IMR-90 (cell line): ENCODE measurements around the gene INPP5A.

Experiments used
- BHLHE40 ChIP-seq: fragments of 150-350 bp; IDR thresholded peaks from 2 replicates; pipeline ENCODE4 v1.6.1; 2016; ENCODE audit warnings: mild to moderate bottlenecking, low read depth, low read length
- CEBPB ChIP-seq: IDR thresholded peaks from 2 replicates; pipeline ENCODE4 v1.6.1; 2012; ENCODE audit warnings: low read depth, low read length, improper control_type of control experiment
- FOS ChIP-seq: fragments of 150-350 bp; IDR thresholded peaks from 2 replicates; pipeline ENCODE4 v1.6.1; 2016; ENCODE audit warnings: low read depth, low read length
- MAZ ChIP-seq: IDR thresholded peaks from 2 replicates; pipeline ENCODE4 v1.6.1; 2012; ENCODE audit warnings: low read depth, mild to moderate bottlenecking, low read length, improper control_type of control experiment, moderate library complexity, borderline replicate concordance
- MXI1 ChIP-seq: IDR thresholded peaks from 2 replicates; pipeline ENCODE4 v1.6.1; 2012; ENCODE audit warnings: low read depth, mild to moderate bottlenecking, low read length, moderate library complexity, borderline replicate concordance
- NFE2L2 ChIP-seq: fragments of 150-350 bp; IDR thresholded peaks from 2 replicates; pipeline ENCODE4 v1.6.1; 2016; ENCODE audit warnings: low read depth, mild to moderate bottlenecking, low read length
- POLR2A ChIP-seq: IDR thresholded peaks from 2 replicates; pipeline ENCODE4 v1.6.1; 2012; ENCODE audit warnings: mild to moderate bottlenecking, low read depth, low read length
- RAD21 ChIP-seq: IDR thresholded peaks from 2 replicates; pipeline ENCODE4 v1.6.1; 2012; ENCODE audit warnings: low read length, improper control_type of control experiment
- RCOR1 ChIP-seq: IDR thresholded peaks from 2 replicates; pipeline ENCODE4 v1.6.1; 2012; ENCODE audit warnings: mild to moderate bottlenecking, low read length, improper control_type of control experiment; ENCODE audit not compliant: insufficient replicate concordance
- RFX5 ChIP-seq: IDR thresholded peaks from 2 replicates; pipeline ENCODE4 v1.8.0; 2012; ENCODE audit warnings: low read depth, mild to moderate bottlenecking, low read length, moderate library complexity
- SMC3 ChIP-seq: fragments of 150-350 bp; IDR thresholded peaks from 2 replicates; pipeline ENCODE4 v1.6.1; 2016; ENCODE audit warnings: low read depth, mild to moderate bottlenecking, antibody characterized with exemption, low read length, moderate library complexity
- TF ChIP-seq, protein P1 (sequence below): conservative IDR thresholded peaks from 2 replicates; pipeline ENCODE4 v1.5.1; 2012; ENCODE audit warnings: mild to moderate bottlenecking, low read depth, low read length, improper control_type of control experiment
- TF ChIP-seq, protein P2 (sequence below): fragments of 150-350 bp; IDR thresholded peaks from 2 replicates; pipeline ENCODE4 v1.6.1; 2017; ENCODE audit warnings: mild to moderate bottlenecking, antibody characterized with exemption, low read length, low read depth
- TF ChIP-seq, protein P3 (sequence below): fragments of 150-350 bp; IDR thresholded peaks from 2 replicates; pipeline ENCODE4 v1.6.1; 2016; ENCODE audit warnings: low read depth, mild to moderate bottlenecking, low read length, moderate library complexity, borderline replicate concordance

DNA sequence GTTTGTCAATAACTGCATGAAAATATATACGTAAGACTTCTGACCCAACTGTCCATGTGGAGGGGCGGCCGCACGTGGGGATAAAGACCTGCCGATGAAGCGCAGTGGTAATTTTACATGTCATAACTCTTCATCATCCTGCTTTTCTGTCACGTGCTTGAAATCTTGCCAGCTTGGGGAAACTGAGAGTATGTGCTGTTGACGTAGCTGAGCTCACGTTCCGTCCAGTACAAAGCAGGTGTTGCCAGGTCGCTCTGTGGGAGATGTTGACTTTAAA is 105.1 kb downstream of the INPP5A start:
- TF ChIP-seq, protein P1, sequence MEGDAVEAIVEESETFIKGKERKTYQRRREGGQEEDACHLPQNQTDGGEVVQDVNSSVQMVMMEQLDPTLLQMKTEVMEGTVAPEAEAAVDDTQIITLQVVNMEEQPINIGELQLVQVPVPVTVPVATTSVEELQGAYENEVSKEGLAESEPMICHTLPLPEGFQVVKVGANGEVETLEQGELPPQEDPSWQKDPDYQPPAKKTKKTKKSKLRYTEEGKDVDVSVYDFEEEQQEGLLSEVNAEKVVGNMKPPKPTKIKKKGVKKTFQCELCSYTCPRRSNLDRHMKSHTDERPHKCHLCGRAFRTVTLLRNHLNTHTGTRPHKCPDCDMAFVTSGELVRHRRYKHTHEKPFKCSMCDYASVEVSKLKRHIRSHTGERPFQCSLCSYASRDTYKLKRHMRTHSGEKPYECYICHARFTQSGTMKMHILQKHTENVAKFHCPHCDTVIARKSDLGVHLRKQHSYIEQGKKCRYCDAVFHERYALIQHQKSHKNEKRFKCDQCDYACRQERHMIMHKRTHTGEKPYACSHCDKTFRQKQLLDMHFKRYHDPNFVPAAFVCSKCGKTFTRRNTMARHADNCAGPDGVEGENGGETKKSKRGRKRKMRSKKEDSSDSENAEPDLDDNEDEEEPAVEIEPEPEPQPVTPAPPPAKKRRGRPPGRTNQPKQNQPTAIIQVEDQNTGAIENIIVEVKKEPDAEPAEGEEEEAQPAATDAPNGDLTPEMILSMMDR = no peak
- no peak for TF ChIP-seq POLR2A
- TF ChIP-seq RFX5 = no peak
- no peak for TF ChIP-seq MAZ
- TF ChIP-seq, protein P2, sequence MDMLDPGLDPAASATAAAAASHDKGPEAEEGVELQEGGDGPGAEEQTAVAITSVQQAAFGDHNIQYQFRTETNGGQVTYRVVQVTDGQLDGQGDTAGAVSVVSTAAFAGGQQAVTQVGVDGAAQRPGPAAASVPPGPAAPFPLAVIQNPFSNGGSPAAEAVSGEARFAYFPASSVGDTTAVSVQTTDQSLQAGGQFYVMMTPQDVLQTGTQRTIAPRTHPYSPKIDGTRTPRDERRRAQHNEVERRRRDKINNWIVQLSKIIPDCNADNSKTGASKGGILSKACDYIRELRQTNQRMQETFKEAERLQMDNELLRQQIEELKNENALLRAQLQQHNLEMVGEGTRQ = no peak
- TF ChIP-seq MXI1 = no peak
- TF ChIP-seq, protein P3, sequence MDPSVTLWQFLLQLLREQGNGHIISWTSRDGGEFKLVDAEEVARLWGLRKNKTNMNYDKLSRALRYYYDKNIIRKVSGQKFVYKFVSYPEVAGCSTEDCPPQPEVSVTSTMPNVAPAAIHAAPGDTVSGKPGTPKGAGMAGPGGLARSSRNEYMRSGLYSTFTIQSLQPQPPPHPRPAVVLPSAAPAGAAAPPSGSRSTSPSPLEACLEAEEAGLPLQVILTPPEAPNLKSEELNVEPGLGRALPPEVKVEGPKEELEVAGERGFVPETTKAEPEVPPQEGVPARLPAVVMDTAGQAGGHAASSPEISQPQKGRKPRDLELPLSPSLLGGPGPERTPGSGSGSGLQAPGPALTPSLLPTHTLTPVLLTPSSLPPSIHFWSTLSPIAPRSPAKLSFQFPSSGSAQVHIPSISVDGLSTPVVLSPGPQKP = no peak
- no peak for TF ChIP-seq CEBPB
- TF ChIP-seq FOS = no peak
- TF ChIP-seq NFE2L2 = no peak
- TF ChIP-seq BHLHE40 = no peak
- TF ChIP-seq RAD21 = no peak
- TF ChIP-seq SMC3 = no peak
- TF ChIP-seq RCOR1 = no peak
